Cardiac septum (tissue), 1 donor: ENCODE measurements around the gene NEK8. TPM values are rescaled to one million over a fixed set of nuclear protein-coding genes. Genes with fewer than 3 reads are reported as not detected.

ENCODE experiments used
- DNase-seq: peaks from one replicate; pipeline ENCODE4 v3.0.0-alpha.2; 2020; ENCODE audit warnings: low spot score
- intact Hi-C: fragments of 100-400 bp; cut with DNase I; formaldehyde crosslinking; loops from one replicate; pipeline ENCODE4 v1.14.0; 2022
- total RNA-seq: library from RNA; stranded (reverse); fragmentation: NEBNext Ultra II Directional; extraction: Animal tissue kit (Norgen Biotek cat#: 25700); gene quantifications from one replicate; pipeline ENCODE4 v1.2.1, GENCODE V29; 2021
- donor health status: DM: no; HTN: no; CAD: no.

NEK8 gene
- total RNA-seq, 1 donor from 2014 or later: 0.78 TPM

DNA sequence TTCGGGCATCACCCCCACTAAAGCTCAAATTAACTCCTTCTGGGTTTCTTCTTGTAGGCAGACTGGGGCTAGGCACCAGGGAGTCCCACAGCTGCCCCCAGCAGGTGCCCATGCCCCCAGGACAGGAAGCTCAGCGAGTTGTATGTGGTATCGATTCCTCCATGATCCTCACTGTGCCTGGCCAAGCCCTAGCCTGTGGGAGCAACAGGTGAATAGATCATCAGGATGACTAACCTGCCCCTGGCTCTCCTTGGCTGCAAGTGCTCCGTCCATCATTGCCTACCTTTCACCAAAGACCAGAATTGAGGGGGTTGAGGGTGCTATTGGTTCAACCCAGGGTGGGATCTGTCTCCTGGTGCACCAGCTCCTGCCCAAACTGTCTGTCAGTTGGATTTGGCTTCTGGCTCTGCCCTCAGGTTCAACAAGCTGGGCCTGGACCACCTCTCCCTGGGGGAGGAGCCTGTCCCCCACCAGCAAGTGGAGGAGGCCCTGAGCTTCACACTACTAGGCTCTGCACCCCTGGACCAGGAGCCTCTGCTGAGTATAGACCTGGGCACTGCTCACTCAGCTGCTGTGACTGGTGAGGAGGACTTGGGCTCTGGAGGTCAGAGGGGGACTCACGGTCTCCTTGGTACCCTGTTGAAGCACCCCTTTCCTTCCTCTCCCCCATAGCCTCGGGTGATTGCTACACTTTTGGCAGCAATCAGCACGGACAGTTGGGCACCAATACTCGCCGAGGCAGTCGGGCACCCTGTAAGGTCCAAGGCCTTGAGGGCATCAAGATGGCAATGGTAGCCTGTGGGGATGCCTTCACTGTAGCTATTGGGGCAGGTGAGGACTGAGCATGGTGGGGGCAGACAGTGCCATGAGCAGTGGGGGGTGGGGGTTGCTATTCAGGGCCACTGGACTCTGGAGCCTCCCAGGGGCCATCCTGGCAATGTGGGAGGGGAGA is 12.1 kb downstream of the NEK8 start:
- intact Hi-C loops: no loop called here
- no peak for DNase-seq

DNA sequence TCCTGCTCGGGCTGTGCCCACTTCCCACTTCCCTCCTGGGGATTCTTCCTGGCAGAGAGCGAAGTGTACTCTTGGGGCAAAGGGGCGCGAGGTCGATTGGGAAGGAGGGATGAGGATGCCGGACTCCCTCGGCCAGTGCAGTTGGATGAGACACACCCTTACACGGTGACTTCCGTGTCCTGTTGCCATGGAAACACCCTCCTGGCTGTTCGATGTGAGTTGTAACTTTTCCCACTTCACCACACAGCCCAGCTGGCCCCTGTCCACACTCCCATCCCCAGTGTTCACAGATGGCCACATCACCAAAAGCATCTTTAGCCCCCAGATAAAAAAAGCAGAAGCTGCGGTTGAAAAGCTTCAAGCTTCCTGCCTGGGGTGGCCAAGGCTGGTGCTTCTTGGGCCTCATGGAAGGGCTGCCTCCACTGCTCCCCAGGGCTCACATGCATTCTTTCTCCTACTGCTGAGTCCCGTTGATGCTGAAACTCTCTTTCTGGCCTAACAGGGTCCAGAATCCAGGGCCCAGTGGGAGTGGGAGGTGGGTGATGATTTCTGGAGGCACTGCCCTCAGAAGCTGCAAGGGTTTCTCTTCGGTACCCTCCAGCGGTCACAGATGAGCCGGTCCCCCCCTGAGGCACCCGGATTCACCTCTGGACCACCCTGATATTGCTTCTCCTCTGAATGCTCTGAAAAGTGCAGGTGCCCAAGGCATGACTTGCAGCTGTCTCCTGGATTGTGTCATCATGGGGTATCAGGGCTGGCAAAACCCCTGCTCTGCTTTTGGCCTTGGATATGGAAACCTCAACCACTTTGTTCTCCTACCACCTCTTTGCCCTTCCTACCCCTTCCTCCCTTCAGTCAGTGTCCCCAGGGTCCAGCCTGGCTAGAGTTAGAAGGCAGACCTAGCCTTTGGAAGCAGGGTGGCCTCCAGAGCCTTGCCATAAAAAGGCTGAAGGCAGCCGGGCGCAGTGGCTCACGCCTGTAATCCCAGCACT is 13.1 kb downstream of the NEK8 start:
- DNase-seq: no peak

DNA sequence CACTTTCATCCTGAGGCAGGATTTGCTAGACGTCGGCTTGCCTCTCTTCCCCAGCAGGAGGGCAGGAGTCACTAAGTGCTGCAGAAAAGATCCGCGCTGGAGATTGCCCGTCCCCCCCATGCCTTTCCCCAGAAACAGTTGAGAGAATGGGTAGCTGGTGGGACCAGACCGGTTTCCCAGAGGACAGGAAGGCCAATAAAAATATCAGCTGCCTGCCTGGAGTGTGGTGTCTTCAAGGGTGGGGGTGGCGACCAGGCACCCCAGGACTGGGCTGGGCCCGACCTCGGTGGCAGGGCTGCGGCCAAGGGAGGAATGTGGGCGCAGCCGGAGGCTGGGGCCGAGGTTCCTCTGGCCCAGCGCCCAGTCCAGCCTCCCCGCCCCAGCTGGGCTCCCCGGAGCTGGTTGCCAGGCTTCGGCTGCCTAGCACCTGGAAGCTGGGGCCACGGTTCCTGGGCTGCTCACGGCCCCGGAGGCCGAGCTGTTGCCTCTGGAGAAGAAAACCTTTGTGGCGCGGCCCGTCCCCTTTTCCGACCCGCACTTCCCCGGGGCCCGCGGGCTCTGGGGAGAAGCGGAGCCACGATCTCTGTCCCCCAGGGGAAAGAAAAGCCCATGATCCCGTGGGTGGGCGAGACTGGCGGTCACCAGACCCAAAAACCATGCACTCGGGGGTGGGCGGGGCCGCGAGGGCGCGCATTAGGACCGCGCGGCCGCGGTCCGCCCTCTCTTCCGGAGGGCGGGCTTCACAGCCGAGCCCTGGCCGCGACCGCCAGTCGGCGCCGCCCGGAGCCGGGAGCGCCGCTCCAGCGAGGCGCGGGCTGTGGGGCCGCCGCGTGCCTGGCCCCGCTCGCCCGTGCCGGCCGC is 14.9 kb downstream of the NEK8 start, which contains the start of gene TRAF4:
Gene TRAF4, plus strand, starts transcription at position 769 of the 861 bp plus-strand sequence. CDS start 102 bp downstream, outside the sequence.
- intact Hi-C loops: loop anchor here (1.0 kb wide), 1 partner anchor 15 kb away; the partner anchor contains the start of gene NEK8
- peak; percentile 87 for DNase-seq

More for the DNA sequence above, 13.1 kb downstream of the NEK8 start:
- intact Hi-C loops: no loop called here

DNA sequence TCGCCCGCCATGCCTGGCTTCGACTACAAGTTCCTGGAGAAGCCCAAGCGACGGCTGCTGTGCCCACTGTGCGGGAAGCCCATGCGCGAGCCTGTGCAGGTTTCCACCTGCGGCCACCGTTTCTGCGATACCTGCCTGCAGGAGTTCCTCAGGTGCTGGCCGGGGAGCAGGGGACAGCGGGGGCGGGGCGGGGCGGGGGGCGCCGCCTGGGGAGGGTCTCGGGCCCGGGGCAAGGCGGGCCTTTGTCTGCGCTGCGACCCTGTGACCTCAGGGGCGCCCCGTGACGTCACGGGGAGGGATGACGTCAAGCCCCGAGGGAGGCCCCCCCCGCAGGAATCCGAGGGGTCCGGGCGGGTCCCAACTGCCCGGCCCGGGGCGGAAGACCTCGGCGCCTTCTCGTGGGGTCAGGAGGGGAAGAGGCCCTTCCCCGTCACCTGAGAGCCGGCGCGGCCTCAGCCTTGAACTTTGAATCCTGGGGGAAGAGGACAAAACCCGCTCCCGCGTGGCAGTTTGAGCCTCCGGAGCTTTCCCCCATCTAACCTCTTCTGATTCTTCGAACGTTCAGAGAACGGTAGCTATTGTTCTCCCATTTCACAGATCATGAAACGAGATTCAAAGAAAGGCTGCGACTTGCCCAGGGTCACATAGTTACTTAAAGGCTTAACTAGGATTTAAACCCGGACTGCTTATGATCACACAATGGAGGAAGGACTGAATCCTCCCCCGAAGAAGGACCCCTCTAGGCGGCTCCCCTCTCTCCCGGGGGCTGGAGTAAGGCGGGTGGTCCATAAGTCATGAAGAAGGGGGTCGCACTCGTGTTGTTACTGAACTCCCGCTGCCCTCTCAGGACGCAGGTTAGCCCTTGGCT is 15.8 kb downstream of the NEK8 start:
- intact Hi-C loops: loop anchor here (1.0 kb wide), 1 partner anchor 16 kb away; the partner anchor contains the start of gene NEK8
- no peak for DNase-seq

DNA sequence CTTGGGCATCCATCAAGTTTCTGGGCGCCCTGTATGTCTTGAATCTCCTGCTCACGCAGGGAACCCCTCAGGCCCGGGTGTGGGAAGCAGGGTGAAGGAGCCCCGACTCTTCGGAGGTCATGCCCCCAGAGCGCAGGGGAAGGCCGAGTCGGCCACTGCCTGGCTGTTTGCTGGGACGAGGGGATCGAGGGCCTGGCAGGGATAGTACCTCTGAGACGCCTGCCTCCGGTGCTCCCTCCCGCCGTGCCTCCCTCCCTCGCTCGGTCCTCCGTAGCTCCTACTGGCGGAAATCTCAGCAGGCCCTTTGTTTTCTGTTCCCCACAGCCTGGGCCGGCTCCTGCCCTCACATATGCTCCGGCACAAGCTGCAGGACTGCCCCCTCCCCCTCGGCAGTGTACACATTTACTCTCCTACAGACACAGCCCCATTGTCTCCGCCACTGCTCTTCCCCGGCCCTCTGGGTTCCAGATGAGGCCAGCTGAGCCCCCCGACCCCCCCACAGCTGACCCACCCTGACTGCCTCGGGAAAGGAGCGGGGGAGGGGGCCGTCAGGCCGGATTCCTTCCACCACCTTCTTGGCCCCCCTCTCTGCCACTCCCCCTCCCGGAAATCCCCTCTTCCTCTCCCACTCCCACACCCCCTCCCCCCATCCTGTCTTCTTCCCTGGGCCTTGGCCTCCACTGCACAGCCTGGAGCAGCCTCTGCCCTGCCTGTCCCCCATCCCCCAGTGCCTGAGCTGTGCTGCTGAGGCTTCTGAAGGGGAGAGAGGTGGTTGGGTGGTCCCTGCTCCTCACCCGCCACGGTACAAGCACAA is 16.6 kb downstream of the NEK8 start:
- intact Hi-C loops: loop anchor here (1.0 kb wide), 1 partner anchor 17 kb away; the partner anchor contains the start of gene NEK8
- DNase-seq: no peak

DNA sequence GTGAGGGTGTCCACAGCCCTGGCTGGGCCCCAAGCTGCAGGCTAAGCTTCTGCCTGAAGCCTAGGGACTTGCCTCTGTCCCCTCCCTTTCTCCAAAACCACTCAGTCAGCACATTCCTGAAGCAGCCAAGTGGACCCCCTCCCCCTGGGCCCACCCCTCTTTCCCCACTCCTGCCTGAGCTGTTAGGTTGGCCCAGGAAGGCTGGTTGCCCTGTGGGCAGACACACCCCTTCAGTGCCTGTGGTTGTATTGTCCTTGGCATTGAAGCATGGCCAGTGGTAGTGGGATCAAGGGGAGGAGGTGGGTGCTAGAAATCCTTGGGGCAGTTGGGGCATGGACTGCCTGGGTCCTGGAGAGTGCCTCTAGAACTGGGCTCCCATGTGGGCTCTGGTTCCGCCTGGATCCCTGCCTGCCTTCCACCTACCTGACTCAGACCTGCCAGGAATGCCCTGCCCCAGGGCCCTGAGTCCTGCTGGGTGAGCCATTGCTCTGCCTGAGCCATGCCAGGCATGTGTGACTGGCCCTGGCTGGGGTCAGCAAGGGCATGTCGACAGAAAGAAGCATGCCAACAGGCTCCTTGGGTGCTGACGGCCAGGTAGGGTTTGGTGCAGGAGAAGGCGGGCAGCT is 17.3 kb downstream of the NEK8 start:
- intact Hi-C loops: no loop called here
- DNase-seq: no peak

DNA sequence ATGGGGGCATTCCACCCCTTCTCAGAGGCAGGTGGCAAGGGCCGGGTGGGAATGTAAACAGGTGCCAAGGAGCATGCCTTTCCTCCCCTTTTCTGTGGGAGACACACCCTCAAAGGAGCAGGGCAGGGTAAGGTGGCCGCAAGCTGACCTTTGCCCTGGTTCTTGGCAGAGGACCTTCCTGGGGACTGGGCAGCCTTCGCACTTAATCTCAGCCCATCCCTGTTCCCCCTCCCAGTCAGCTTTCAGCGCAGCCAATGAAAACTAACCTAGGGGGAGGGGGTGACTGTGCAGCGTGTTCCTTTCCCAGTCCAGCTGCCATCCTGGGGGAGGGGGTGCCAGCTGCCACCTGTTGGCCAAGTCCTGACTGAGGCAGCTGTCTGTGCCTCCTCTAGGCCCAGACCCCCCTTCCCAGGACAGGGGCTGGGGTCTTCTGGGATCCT is 18.0 kb downstream of the NEK8 start:
- intact Hi-C loops: no loop called here
- no peak for DNase-seq

DNA sequence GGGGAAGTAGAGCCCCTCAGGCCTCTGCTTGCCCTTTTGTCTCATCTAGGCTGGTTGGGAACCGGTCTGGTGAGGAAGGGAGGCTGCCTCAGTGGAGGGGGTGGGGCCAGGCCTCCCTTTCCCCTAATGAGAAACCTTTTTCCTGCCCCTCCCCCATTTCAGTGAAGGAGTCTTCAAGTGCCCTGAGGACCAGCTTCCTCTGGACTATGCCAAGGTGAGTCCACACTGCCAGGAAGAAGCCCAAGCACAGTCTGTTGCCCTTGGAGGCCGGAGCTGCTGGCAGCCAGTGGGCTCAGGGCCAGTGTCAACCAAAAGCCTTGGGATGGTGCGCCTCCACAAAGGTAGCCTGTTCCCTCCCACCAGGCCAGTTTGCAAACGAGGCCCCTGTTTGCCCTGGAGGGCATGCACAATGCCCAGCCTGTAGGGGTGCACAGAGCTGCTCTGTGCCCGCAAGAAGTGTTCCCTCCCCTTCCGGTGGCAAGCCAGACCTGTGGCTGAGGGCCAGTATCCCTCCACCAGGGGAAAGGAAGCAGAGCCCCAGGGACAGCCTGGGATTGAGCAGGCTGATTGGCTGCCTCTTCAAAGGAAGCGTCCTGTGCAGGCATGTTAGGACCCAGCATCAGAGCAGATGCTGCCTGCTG is 18.6 kb downstream of the NEK8 start:
- DNase-seq: no peak
- intact Hi-C loops: no loop called here

DNA sequence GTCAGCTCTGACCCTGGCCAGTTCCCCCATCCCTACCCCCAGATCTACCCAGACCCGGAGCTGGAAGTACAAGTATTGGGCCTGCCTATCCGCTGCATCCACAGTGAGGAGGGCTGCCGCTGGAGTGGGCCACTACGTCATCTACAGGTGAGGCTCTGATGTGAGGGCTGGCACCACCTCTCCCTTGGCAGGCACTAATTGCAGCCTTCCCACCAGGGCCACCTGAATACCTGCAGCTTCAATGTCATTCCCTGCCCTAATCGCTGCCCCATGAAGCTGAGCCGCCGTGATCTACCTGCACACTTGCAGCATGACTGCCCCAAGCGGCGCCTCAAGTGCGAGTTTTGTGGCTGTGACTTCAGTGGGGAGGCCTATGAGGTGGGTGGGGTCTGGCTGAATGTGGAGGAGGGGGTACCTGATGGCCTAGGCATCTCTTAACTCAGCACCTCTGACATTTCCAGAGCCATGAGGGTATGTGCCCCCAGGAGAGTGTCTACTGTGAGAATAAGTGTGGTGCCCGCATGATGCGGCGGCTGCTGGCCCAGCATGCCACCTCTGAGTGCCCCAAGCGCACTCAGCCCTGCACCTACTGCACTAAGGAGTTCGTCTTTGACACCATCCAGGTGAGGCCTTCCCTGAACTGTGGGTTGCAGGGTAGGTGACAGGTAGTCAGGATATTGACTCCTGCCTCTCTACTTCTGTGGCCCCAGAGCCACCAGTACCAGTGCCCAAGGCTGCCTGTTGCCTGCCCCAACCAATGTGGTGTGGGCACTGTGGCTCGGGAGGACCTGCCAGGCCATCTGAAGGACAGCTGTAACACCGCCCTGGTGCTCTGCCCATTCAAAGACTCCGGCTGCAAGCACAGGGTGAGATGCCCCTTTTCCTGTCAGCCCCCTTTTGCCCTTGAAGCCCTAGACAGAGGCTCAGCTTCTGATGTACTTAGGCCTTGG is 19.5 kb downstream of the NEK8 start:
- intact Hi-C loops: no loop called here
- no peak for DNase-seq

DNA sequence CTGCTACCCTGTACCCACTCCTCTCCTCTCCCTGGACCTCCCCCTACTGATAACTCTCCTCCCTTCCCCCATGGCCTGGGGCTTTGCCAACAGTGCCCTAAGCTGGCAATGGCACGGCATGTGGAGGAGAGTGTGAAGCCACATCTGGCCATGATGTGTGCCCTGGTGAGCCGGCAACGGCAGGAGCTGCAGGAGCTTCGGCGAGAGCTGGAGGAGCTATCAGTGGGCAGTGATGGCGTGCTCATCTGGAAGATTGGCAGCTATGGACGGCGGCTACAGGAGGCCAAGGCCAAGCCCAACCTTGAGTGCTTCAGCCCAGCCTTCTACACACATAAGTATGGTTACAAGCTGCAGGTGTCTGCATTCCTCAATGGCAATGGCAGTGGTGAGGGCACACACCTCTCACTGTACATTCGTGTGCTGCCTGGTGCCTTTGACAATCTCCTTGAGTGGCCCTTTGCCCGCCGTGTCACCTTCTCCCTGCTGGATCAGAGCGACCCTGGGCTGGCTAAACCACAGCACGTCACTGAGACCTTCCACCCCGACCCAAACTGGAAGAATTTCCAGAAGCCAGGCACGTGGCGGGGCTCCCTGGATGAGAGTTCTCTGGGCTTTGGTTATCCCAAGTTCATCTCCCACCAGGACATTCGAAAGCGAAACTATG is 20.4 kb downstream of the NEK8 start:
- no peak for DNase-seq
- intact Hi-C loops: no loop called here

DNA sequence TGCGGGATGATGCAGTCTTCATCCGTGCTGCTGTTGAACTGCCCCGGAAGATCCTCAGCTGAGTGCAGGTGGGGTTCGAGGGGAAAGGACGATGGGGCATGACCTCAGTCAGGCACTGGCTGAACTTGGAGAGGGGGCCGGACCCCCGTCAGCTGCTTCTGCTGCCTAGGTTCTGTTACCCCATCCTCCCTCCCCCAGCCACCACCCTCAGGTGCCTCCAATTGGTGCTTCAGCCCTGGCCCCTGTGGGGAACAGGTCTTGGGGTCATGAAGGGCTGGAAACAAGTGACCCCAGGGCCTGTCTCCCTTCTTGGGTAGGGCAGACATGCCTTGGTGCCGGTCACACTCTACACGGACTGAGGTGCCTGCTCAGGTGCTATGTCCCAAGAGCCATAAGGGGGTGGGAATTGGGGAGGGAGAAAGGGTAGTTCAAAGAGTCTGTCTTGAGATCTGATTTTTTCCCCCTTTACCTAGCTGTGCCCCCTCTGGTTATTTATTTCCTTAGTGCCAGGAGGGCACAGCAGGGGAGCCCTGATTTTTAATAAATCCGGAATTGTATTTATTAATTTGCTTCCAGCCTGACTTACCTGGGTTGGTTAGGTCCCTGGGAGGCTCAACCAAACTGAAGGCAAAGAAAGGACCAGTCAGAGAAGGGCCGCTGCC is 21.1 kb downstream of the NEK8 start:
- DNase-seq: no peak
- intact Hi-C loops: loop anchor here (1.0 kb wide), 1 partner anchor 23 kb away; the partner anchor contains the start of gene TLCD1

DNA sequence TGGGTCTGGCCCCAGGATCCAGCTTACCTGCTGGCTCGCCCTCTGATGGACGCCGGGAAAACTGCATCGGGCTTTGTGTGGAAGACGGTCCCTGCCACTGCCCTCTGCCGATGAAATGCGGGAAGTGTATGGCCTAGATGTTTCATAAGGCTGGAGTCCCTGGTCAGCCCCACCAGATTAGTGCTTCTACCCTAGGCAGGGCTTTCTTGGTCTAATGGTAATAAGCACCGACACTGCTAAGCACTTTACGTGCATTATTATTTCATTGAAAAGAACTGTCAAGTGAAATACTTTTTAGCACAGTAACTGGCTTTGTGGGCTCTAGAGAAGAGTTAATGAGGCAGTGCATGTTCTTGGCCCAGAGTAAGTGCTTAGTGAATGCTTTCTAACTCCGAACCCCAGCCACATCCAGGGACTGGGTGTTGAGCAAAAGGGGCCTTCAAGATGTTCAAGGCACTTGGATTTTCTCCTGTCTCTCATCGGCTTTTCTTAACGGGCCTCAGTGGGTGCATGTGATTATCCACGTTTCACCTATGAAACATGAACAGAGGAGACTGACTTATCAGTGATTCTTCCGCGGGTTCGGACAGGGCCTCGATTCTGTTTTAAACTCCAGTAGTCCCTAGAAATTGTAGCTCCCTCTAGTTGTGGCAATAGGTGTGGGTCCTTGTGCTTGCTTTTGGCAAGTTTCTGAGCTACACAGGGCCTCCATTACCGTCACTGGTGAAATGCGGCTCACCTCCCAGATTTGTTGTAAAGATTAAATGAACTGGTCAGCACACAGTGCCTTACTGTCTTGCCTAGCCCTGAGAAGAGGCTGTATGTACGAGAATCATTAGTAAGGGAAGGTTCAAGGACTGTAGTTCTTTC is 21.8 kb downstream of the NEK8 start:
- intact Hi-C loops: loop anchor here (1.0 kb wide), 1 partner anchor 24 kb away; the partner anchor contains the start of gene TLCD1
- peak; percentile 95 for DNase-seq
